Pancreas (tissue), 10 donors: ENCODE measurements around the gene GFPT1. TPM values are rescaled to one million over a fixed set of nuclear protein-coding genes. Genes with fewer than 3 reads are reported as not detected.
A peak's percentile ranks its signal among the peaks of the same experiment; 100 is the strongest.

Source experiments
- ATAC-seq, 4 donors: fragments of 200-7000 bp; cut with Tn5 transposase; one replicate each; pipeline versions ENCODE4 v1.8.0 to v1.9.1; 2020; ENCODE audit warnings: mild to moderate bottlenecking in 4 of 4, moderate library complexity in 4 of 4
- DNase-seq, 6 donors: peaks; one replicate each; pipeline ENCODE4 v3.0.0-alpha.2; 2020
- FAIRE-seq: peaks from 2 replicates; lab custom pipeline; 2012; peaks lifted over from hg19 to GRCh38; lab: Jason Lieb, UNC
- H3K27ac ChIP-seq, 4 donors: fragments of 200-600 bp; sonication (generic); 1 replicate in 3 of 4; 2 replicates in 1 of 4; pipeline versions ENCODE4 v1.5.0 to v1.8.0; 2020
- H3K27me3 ChIP-seq, 4 donors: fragments of 200-600 bp; one replicate each; pipeline ENCODE4 v1.8.0; 2021
- H3K36me3 ChIP-seq, 3 donors: fragments of 200-600 bp; sonication (generic) in 1 of 3; one replicate each; pipeline versions ENCODE4 v1.5.0 to v1.8.0; 2020 to 2021
- H3K4me1 ChIP-seq, 3 donors: fragments of 200-600 bp; one replicate each; pipeline ENCODE4 v1.8.0; 2021
- H3K4me3 ChIP-seq, 4 donors: fragments of 200-600 bp; sonication (generic) in 2 of 4; one replicate each; pipeline versions ENCODE4 v1.5.0 to v1.8.0; 2020 to 2021
- H3K9me3 ChIP-seq, 4 donors: fragments of 200-600 bp; one replicate each; pipeline ENCODE4 v1.8.0; 2021
- WGBS, 2 donors: extraction: QIAGEN DNeasy Blood & Tissue Kit; methylation state at CpG; one replicate each; pipeline ENCODE4 v1.1.7; 2013; 5-methylcytosine and 5-hydroxymethylcytosine counted together
- intact Hi-C, 3 donors: fragments of 100-400 bp; cut with DNase I; formaldehyde crosslinking; loops; one replicate each; pipeline versions ENCODE4 v1.11.1 to v1.14.2; 2022
- polyA plus RNA-seq, 2 donors: library from polyadenylated mRNA; stranded (reverse); fragments of 200-250 nt; gene quantifications; one replicate each; pipeline ENCODE4 v1.2.3, GENCODE V29; 2013
- total RNA-seq, 6 donors: library from RNA; stranded (reverse); fragmentation: NEBNext Ultra II Directional in 4 of 6; extraction: Animal tissue kit (Norgen Biotek cat#: 25700) in 4 of 6; gene quantifications; one replicate each; pipeline versions ENCODE4 v1.2.1 to v1.2.4, GENCODE V29; 2021 to 2023
- TF ChIP-seq, protein P1 (sequence below), 4 donors: fragments of 200-600 bp; sonication (generic) in 3 of 4; IDR thresholded peaks; one replicate each; pipeline versions ENCODE4 v1.5.0 to v1.8.0; 2021; ENCODE audit warnings: antibody characterized with exemption in 4 of 4
- donor health status: healthy with polysubstance abuse.
- donor health status: DM: no; HTN: no; CAD: no; lungs with moderate emphysema.
- donor health status: DM: no; HTN: no; CAD: no.
- donor health status: control.
- donor health status: control.
- donor health status: Bipolar disorder and iron deficiency.
- donor health status: DM: yes; HTN: yes; CAD: no.
- donor health status: DM: no; HTN: no; CAD: no.
- donor health status: DM: no; HTN: no; CAD: no.
- donor health status: DM: yes; HTN: yes; CAD: no.

The GFPT1 gene
- total and polyA plus RNA-seq, 8 donors: 7.8 to 78.0 (median 40.2) TPM

DNA sequence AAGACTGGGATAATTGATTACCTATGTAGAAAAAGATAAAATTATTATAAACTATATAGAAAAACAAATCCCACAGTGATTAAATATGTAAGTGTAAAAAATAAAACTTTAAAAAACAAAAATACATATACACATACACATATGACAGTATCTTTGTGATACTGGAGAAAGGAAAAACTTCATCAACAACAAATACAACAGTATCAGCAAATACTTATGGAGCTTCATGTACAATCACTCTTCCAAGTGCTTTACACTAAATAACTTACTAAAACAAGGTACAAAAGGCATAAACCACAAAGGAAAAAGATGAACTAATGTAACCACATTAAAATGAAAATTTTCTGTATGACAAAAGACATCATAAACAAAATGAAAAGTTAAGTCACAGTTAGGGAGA is 24.1 kb upstream of the GFPT1 start:
- H3K4me3 ChIP-seq: no peak overlapping the region
- TF ChIP-seq, protein P1, sequence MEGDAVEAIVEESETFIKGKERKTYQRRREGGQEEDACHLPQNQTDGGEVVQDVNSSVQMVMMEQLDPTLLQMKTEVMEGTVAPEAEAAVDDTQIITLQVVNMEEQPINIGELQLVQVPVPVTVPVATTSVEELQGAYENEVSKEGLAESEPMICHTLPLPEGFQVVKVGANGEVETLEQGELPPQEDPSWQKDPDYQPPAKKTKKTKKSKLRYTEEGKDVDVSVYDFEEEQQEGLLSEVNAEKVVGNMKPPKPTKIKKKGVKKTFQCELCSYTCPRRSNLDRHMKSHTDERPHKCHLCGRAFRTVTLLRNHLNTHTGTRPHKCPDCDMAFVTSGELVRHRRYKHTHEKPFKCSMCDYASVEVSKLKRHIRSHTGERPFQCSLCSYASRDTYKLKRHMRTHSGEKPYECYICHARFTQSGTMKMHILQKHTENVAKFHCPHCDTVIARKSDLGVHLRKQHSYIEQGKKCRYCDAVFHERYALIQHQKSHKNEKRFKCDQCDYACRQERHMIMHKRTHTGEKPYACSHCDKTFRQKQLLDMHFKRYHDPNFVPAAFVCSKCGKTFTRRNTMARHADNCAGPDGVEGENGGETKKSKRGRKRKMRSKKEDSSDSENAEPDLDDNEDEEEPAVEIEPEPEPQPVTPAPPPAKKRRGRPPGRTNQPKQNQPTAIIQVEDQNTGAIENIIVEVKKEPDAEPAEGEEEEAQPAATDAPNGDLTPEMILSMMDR (IDR thresholded peaks at IDR 0.05): no peak
- intact Hi-C loops: no loop called here
- DNase-seq: no peak
- no peak overlapping the region for H3K27ac ChIP-seq
- ATAC-seq: no peak
- no peaks in the 10 kb centered on the region for H3K9me3 ChIP-seq
- no peak for FAIRE-seq
- H3K4me1 ChIP-seq: peaks cover 0 to 8% (median 6%) of the 10 kb centered on the region in 3 donors
- no peaks in the 10 kb centered on the region for H3K27me3 ChIP-seq
- H3K36me3 ChIP-seq: peaks cover 2 to 26% (median 3%) of the 10 kb centered on the region in 3 donors

DNA sequence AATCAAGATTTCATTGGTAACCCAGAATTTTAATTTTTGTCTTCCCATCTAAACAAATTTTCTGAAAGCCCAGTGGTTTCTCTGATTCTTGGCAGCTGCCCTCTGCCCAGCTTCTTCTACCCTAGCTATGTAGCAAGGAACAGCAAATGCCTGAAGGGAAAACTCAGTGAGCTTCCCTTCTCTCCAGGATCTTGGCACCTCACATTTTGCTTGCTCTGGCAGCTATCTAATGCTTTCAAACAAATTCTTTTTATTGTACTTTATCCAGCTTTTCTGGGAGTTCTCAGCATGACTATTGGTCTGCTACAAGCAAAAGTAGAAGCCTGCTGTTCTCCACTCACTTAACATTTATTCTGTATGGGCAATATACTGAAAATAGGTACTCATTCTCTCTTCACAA is 18.3 kb upstream of the GFPT1 start:
- peaks cover under 1 to 31% (median 11%) of the 10 kb centered on the region in 3 donors for H3K36me3 ChIP-seq
- H3K4me1 ChIP-seq: peaks cover 0 to 2% (median 1%) of the 10 kb centered on the region in 3 donors
- intact Hi-C loops: no loop called here
- no peaks in the 10 kb centered on the region for H3K9me3 ChIP-seq
- TF ChIP-seq, protein P1 (IDR thresholded peaks at IDR 0.05): no peak
- FAIRE-seq: no peak
- H3K4me3 ChIP-seq: no peak overlapping the region
- no peak for DNase-seq
- H3K27ac ChIP-seq: no peak overlapping the region
- no peaks in the 10 kb centered on the region for H3K27me3 ChIP-seq
- no peak for ATAC-seq

DNA sequence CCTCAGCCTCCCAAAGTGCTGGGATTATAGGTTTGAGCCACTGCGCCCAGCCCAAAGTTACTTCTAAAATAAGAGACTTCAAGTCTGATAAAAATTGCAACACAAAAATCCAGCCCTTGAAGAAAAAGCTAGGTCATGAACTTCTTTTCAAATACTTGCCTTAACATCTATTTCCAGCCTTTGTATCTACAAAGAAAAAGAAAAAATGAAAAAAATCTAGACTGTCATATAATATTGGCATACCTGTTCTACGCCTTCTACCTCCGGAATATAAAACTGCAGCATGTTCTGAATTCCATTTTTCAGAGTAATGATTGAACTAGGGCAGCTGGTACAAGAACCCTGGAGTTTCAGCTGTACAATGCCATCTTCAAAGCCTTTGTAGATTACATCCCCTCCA is 13.1 kb upstream of the GFPT1 start:
- no peaks in the 10 kb centered on the region for H3K27me3 ChIP-seq
- peaks cover 6 to 16% (median 9%) of the 10 kb centered on the region in 3 donors for H3K4me1 ChIP-seq
- WGBS, 2 donors: 93 to 96% methylated on average over 3 of the region's 3 CpGs
- DNase-seq (no peak), ATAC-seq (no peak), FAIRE-seq (no peak)
- no peak overlapping the region for H3K27ac ChIP-seq
- intact Hi-C loops: no loop called here
- H3K36me3 ChIP-seq: peaks cover 2 to 25% (median 8%) of the 10 kb centered on the region in 3 donors
- no peaks in the 10 kb centered on the region for H3K9me3 ChIP-seq
- TF ChIP-seq, protein P1 (IDR thresholded peaks at IDR 0.05): no peak
- H3K4me3 ChIP-seq: no peak overlapping the region

DNA sequence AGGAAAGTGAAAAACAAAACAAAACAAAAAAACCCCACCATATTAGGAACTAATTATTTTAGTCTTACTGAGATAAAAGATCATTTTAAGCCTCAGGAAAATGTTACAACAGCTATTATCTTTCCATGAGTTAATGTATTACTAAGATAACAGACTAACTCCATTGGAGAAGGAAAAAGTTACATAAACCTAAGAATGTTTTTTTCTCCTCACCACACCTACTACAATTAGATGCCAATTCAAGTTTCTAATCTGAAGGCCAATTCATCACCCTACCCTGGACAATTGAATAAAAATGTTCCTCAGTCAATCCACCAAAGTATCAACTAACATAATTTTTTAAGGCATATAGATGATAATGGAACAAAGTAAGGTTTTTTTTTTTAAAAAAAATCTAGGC is 10.2 kb upstream of the GFPT1 start:
- TF ChIP-seq, protein P1 (IDR thresholded peaks at IDR 0.05): no peak
- Histone ChIP-seq H3K27me3 (no peaks in the 10 kb centered on the region), H3K27ac (peak overlapping the region in 2 of 4 donors; percentile 51 to 71), H3K4me3 (no peak overlapping the region), H3K9me3 (no peaks in the 10 kb centered on the region), H3K36me3 (peaks cover 0 to 12% (median 2%) of the 10 kb centered on the region in 3 donors), H3K4me1 (peaks cover 6 to 16% (median 9%) of the 10 kb centered on the region in 3 donors)
- FAIRE-seq: peak; percentile 85
- intact Hi-C loops: no loop called here
- DNase-seq: no peak
- peak; percentile 88 to 94 (median 92) for ATAC-seq

DNA sequence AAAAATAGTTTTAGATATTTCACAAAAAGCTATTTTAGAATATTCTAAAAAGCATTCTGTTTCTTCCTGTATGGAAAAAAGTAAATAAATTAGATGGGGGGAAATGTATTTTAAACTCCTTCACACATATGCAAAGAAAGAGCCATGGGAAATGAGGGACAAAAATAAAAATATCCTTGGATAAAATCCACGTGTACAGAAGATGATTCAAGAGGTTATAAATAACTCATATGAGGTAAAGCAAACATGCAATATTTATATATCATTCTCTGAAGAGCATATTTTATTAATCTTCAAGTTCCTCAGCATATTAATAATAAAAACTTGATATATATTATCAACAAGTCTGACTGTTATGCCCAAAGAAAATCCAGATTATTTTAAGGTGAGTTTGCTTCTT is 8.8 kb upstream of the GFPT1 start:
- no peak overlapping the region for H3K4me3 ChIP-seq
- peaks cover 6 to 20% (median 9%) of the 10 kb centered on the region in 3 donors for H3K4me1 ChIP-seq
- intact Hi-C loops: no loop called here
- no peaks in the 10 kb centered on the region for H3K27me3 ChIP-seq
- no peak for DNase-seq
- no peak for ATAC-seq
- TF ChIP-seq, protein P1 (IDR thresholded peaks at IDR 0.05): no peak
- no peaks in the 10 kb centered on the region for H3K9me3 ChIP-seq
- WGBS, 2 donors: 9 to 23% methylated on average over 1 of the region's 1 CpG
- no peak for FAIRE-seq
- H3K36me3 ChIP-seq: peaks cover 0 to 8% (median 2%) of the 10 kb centered on the region in 3 donors
- no peak overlapping the region for H3K27ac ChIP-seq
